UCSD-AML1 (cell line): Measurements from ENCODE around the gene CCR1.
"Not testable (repeated sequence)": the region's sequence is repeated elsewhere in the genome, so short reads cannot be mapped to it uniquely, and the experiment has no call there.

Experiments
- DNase-seq: peaks from one replicate; lab custom pipeline; 2025; ENCODE audit not compliant: unreplicated experiment; lab: John Stamatoyannopoulos, UW

Gene CCR1

GRCh38 chr3:46213201-46213600, 5.1 kb upstream of the CCR1 start:
- no peak for DNase-seq

GRCh38 chr3:46212101-46212500, 4.0 kb upstream of the CCR1 start:
- DNase-seq = no peak

- no peak for DNase-seq
Measured at GRCh38 chr3:46209746-46210470, 1.8 kb upstream of the CCR1 start.

- no peak for DNase-seq
Measured at GRCh38 chr3:46209053-46209452, 940 bp upstream of the CCR1 start.

- not testable (repeated sequence) for DNase-seq
Measured at GRCh38 chr3:46207514-46207913, 599 bp downstream of the CCR1 start.

GRCh38 chr3:46206282-46207015, 1.7 kb downstream of the CCR1 start:
- no peak for DNase-seq

GRCh38 chr3:46205286-46205960, 2.7 kb downstream of the CCR1 start:
- DNase-seq = no peak

- no peak for DNase-seq
Measured at GRCh38 chr3:46203681-46204080, 4.4 kb downstream of the CCR1 start.

- DNase-seq = no peak
Measured at GRCh38 chr3:46202535-46202934, 5.6 kb downstream of the CCR1 start.

- DNase-seq = no peak
Measured at GRCh38 chr3:46200790-46201189, 7.3 kb downstream of the CCR1 start.

- DNase-seq = no peak
Measured at GRCh38 chr3:46200211-46200610, 7.9 kb downstream of the CCR1 start.

GRCh38 chr3:46196261-46196957, 11.7 kb downstream of the CCR1 start:
- no peak for DNase-seq

- no peak for DNase-seq
Measured at GRCh38 chr3:46194868-46195553, 13.1 kb downstream of the CCR1 start.

GRCh38 chr3:46193436-46193835, 14.7 kb downstream of the CCR1 start:
- DNase-seq = no peak

- no peak for DNase-seq
Measured at GRCh38 chr3:46192939-46193338, 15.2 kb downstream of the CCR1 start.

- no peak for DNase-seq
Measured at GRCh38 chr3:46191730-46192129, 16.4 kb downstream of the CCR1 start.

- no peak for DNase-seq
Measured at GRCh38 chr3:46188708-46189107, 19.4 kb downstream of the CCR1 start.

GRCh38 chr3:46187876-46188275, 20.2 kb downstream of the CCR1 start:
- DNase-seq = no peak

- no peak for DNase-seq
Measured at GRCh38 chr3:46187341-46187700, 20.8 kb downstream of the CCR1 start.

GRCh38 chr3:46186471-46187340, 21.4 kb downstream of the CCR1 start:
- DNase-seq = no peak
